DMS114 treated with DMSO at 0.1 percent for 48 hours (cell line): ENCODE data around the gene PHKB.

Source experiments
- DNase-seq: peaks from one replicate; lab custom pipeline; 2025; ENCODE audit not compliant: unreplicated experiment; lab: John Stamatoyannopoulos, UW

Gene PHKB

DNA sequence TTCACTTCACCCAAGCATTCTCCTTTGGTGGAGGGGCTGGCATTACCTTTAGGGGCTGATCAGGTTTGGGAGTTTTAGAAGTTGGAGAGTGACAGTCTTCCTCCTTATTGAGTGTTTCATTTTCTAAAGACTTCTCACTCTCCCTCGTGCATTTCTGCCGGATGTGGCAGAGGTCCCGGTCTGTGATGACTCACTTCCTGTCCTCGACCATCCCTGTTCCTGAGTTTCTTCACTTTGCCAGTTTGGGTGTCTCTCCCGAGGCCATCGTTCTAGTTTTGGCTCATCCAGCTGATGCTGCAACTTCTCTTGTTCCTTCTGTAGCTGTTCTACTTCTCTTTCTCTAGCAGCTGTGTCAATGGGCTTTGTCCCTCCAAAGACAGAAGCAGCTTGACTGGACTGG is 104.3 kb downstream of the PHKB start:
- no peak for DNase-seq

DNA sequence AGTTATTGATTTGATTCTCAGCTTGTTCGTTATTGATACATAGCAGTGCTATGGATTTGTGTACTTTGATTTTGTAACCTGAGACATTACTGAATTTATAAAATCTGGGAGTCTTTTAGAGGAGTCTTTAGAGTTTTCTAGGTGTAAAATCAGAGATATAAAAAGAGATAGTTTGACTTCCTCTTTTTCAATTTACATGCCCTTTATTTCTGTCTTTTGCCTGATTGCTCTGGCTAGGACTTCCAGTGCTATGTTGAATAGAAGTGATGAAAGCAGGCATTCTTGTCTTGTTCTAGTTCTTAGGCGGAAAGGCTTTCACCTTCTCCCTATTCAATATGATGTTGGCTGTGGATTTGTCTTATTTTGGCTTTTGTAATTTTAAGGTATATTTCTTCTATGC is 106.2 kb downstream of the PHKB start:
- DNase-seq: no peak

DNA sequence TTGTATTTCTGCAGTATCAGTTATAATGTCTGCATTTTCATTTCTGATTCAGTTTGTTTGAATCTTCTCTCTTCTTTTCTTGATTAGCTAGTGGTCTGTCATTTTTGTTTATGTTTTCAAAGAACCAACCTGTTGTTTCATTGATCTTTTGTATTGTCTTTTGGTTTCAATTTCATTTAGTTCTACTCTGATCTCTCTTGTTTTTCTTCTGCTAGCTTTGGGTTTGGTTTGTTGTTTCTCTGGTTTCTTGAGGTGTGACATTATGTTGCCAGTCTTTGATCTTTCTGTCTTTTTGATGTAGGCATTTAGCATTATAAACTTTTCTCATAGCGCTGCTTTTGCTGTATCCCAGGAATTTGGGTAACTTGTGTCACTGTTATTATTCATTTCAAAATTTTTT is 107.2 kb downstream of the PHKB start:
- no peak for DNase-seq

GRCh38 chr16:47571049-47571448 is 109.9 kb downstream of the PHKB start:
- DNase-seq: no peak

DNA sequence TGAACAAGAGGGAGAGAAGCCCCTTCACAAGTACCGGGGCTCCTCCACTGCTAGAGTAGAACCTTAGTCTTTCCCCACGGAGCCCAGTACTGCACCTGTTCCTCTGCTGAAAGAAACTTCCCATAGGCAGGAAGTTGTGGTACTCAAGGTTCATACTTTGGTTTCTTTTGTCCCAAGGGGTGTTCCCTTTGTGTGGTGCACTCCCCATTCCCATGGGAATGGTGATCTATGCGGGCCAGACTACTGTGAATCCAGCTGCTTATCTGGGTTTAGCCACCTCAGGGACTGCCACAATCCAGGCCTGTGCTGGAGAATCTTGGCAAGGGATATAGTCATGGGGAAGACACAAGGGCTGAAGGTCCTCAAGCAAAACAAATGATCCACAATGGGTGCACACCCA is 110.6 kb downstream of the PHKB start:
- no peak for DNase-seq

DNA sequence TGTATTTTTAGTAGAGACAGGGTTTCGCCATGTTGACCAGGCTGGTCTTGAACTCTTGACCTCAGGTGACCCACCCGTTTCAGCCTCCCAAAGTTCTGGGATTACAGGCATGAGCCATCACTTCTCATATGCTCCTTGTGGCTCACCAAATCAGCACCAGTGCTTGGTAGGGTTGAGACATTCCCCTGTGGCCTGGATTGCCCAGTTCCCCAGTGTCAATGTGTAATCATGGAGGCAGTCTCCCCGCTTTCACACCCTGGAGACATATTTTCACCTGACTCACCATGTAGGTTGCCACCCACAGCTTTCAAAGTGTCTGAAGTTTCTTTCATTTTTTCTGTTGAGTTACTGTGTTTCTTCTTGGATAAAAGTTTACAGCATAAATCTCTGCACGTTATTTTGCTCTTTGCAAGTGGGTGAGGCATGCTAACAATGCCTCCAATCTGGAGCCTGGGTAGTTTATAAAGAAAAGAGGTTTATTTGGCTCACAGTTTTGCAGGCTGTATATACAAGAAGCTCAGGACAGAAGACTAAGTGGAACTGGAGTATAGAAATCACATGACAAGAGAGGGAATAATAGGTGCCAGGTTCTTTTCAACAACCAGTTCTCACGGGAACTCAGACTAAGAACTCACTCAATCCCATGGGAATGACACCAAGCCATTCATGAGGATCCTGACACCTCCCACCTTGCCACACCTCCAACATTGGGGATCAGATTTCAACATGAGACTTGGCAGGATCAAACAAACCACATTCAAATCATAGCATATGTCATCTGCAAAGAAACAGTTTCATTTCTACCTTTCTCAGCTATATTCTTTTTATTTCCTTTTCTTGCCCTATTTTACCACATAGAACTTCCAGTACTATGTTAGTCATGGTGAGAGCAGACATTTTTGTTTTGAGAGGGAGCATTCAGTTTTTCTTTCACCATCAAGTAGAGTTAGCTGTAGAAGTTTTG is 113.2 kb downstream of the PHKB start:
- no peak for DNase-seq

DNA sequence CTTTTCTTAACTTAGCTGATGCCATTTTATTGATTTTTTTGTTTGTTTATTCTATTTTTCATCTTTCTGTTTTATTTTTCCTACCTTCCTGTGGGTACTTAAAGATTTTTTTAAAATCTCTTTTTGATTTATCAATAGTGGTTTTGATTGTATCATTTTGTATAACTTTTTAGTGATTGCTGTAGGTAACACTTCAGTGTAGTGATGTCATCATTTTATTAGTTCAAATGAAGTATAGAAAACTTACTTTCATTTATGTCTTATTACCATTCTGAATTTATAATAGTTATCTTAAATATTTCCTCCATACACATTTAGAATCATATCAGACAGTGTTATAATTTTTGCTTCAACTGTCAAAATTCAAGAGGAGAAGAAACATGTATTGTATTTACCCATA is 115.9 kb downstream of the PHKB start:
- no peak for DNase-seq

- DNase-seq: no peak
Observed at GRCh38 chr16:47578033-47578432, 116.9 kb downstream of the PHKB start.

DNA sequence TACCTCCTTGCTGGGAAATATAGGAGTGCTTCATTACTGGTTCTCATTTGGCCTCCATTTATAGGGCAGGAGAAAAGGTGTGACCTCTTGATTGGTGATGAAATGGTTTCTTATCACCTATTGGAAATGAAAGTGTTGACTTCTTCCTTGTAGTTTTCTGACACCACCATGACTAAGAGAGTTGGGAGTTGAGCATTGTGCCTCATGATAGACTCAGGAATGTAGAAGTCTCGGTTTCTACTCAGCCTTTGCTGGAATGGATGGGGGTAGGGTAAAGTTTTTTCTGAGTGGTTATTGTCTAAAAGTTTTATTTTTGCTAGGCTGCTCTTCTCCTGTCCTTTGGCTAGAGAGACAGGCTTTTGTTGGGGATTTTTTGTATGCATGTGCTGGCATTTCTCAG is 117.4 kb downstream of the PHKB start:
- DNase-seq: no peak

DNA sequence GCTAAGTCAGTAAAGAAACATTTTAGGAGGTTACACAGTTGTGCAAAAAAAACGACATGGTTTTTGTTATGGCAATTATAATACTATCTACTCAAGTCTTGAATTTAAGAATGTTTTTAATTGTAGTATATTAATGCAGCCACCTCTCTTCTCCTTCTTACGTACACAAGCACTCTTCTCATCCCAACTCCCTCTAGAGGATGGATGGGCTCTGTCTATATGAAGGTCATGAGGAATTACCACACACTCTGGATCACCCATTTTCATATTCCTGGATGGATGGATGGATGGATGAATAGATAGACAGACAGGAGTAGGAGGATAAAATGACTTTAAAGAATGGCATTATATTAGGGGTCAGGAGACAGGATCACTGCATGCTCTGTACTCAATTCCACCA is 120.0 kb downstream of the PHKB start:
- no peak for DNase-seq

DNA sequence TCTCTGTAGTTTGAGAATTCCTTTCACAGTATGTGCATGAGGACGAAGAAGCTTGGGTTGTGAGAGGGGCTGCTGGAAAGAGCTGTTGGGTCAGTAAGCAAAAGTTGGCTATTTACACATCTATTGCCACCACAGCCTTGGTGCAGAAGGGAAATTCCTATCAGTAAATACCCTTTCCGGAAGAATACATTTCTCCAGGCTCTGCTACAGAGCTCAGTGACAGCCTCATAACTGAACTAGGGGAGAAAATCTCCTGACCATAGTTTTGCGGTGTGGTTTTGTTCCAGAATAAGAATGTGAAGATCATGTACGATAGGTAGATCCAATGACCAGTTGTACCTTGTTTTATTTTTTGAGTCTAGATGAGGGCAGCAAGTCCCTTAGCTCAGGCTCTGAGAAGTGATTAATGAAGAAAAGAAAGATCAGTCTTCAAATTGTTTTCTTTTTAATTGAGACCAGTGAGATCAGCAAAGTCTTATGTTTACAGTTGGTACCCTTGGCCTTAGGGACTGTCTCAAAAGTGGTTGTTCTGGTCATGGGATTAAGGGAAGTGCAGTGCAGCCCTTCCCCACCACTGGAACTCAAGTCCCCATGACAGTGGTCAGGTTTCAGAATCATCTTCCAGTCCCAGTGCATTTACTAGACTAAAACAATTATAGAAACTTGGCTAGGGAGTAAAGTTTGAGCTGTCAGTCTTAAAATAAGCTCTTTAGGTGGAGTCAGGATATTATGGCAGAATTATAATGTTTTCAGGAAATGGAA is 123.5 kb downstream of the PHKB start:
- no peak for DNase-seq

- DNase-seq: no peak
Observed at GRCh38 chr16:47586121-47586520, 125.0 kb downstream of the PHKB start.

DNA sequence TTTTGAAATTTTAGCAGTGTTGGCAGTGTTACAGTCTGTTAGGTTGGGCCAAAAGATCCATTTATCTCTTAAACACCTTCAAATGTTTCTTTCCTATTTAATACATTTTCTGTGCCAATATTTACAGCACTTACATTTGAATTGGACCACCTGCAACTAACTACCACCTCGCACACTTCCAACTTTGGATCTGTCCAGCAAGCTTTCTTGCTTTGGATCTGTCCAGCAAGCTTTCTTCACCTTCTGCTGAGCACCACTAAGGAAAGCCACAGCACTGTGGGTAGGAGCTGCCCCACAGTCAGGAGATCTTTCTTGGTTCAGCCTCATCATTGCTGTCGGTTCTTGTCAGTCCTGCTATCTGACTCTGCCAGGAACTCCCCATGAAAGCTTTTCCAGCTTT is 129.3 kb downstream of the PHKB start:
- no peak for DNase-seq

- DNase-seq: no peak
Observed at GRCh38 chr16:47592232-47592631, 131.1 kb downstream of the PHKB start.

DNA sequence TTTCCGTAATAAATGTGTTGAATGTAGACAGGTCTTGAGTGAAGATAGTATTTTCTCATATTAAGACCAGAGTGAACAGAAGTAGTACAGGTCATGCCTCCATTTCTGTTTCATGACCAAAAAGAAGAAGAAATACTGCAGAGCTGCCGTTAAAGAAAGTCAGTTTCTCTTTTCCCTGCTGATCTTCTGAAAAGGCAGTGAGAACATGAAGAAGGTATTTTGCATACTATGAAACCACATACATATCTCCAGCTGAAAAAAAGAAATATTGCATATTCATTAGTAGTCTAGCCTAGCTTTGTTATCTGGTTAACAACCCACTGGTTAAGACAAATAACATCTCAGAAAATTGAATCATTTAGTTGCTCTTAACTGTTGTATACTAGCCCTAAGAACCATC is 138.4 kb downstream of the PHKB start:
- no peak for DNase-seq

GRCh38 chr16:47600376-47600775 is 139.2 kb downstream of the PHKB start:
- DNase-seq: no peak

DNA sequence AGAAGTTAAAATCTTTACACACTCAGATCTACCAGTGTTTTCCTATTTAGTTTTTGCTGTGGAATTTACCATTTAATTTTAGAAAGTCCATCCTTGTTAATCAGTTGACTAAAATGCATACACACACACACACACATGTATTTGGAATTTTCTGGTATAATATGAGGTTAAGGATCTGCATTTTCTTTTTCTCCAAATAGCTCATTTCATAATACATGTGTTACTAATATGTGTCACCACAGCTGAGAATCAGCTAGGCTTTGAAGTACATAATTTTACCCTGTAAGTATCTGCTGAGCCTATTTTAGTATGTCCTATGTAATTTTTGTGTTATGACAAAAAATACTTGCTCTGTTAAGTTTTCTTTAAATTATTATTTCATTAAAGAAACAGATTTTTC is 143.2 kb downstream of the PHKB start:
- no peak for DNase-seq

GRCh38 chr16:47611042-47611441 is 149.9 kb downstream of the PHKB start:
- no peak for DNase-seq

GRCh38 chr16:47611848-47612493 is 150.8 kb downstream of the PHKB start:
- no peak for DNase-seq

GRCh38 chr16:47612711-47613110 is 151.6 kb downstream of the PHKB start:
- DNase-seq: no peak

DNA sequence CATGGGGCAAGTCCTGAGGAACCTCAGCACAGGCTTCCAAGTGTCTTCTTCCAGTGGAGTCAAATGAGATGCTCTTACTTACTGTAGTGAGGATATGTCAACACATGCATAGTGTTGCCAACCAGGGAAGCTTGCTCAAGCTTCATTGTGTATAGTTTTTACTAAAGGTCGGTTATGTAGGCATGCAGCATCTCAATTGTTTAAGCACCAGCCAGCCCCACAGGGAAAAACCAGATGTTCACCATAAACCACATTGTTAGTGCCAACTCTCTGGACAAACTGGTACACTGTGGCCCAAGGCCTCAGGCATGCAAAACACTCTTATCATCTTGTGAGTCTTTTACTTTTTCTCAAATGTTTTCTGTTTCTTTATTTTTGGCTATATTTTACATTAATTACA is 152.1 kb downstream of the PHKB start:
- no peak for DNase-seq

- no peak for DNase-seq
Observed at GRCh38 chr16:47617732-47618131, 156.6 kb downstream of the PHKB start.
